NOMO-1 (cell line): ENCODE measurements around the gene SYS1.

ENCODE experiments used
- DNase-seq, 2 experiments: peaks; one replicate each; lab custom pipeline; 2025; ENCODE audit not compliant: unreplicated experiment in 2 of 2; lab: John Stamatoyannopoulos, UW

SYS1 gene

DNA sequence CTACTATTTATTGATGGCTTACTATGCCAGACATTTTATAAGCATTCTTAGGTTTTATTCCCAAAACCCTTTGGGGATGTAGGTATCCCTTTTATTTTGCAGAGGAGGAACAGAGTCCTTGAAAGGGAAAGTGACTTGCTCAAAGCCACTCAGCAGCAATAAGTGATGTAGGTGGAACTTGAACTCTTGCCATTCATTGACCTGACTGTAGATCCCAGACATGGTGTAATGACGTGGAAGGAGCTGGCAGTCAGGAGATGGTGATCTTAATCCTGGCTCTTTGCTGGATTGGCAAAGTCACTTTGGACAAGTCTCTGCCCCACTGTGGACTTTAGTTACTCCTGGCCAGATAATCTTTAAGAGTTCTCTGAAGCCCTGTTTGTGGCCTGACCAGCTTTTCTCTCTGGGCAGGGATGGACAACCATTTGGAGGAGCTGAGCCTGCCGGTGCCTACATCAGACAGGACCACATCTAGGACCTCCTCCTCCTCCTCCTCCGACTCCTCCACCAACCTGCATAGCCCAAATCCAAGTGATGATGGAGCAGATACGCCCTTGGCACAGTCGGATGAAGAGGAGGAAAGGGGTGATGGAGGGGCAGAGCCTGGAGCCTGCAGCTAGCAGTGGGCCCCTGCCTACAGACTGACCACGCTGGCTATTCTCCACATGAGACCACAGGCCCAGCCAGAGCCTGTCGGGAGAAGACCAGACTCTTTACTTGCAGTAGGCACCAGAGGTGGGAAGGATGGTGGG lies 46.7 kb downstream of the SYS1 start:
- DNase-seq, result no peak

DNA sequence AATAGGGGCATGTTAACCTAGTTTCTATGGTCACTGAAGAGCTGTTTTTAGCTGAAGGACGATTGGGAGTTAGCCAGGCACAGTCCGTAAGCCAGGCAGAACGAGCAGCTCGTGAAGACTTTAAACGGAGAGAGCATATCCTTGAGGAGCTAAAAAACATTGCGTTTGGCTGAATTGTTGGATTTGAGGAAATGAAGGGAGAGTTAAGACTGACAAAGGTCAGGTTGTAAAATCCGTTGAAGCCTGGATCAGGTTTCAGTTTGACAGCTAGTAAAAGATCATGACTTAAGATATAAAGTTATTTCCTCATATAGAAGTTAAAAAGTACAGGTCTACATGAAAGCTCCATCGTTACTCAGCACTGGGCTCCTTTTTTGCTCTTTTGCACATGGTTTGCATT lies 47.9 kb downstream of the SYS1 start:
- no peak for DNase-seq

DNA sequence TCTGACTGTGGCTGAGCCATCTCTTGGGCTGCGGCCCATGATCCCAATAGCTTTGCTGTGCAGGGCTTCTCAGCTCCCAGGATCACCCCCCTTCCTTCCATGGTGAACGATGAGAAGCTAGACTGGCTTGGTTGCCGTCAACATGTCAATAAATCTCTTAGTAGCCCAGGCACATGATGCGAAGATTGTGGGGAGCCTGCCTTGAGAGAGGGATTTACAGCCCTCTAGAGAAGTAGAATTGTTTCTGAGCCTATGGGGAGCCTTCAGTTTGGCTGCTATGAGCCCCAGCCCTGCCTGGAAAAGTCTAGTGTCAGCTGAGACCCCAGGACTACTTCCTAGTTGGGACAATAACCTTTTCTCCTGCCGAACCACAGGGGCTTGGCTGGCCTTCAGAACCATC lies 49.7 kb downstream of the SYS1 start:
- no peak for DNase-seq

DNA sequence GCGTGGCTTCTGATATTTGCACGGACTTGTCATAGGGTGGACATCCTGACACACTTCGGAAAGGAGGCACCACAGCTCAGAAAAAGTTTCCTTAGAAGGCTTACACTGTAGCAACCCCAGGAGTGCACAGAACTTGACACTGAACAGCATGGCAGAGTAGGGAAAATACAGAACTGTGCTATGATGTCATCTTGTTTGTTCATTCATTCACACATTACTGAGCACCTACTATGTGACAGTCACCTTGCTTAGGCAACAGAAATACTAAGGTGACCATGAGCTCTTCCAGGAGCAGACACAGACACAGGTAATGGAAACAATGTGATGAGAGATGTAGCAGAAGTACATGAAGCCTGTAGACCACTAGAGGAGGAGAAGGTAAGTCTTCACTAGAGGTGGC lies 50.5 kb downstream of the SYS1 start:
- DNase-seq, result no peak

DNA sequence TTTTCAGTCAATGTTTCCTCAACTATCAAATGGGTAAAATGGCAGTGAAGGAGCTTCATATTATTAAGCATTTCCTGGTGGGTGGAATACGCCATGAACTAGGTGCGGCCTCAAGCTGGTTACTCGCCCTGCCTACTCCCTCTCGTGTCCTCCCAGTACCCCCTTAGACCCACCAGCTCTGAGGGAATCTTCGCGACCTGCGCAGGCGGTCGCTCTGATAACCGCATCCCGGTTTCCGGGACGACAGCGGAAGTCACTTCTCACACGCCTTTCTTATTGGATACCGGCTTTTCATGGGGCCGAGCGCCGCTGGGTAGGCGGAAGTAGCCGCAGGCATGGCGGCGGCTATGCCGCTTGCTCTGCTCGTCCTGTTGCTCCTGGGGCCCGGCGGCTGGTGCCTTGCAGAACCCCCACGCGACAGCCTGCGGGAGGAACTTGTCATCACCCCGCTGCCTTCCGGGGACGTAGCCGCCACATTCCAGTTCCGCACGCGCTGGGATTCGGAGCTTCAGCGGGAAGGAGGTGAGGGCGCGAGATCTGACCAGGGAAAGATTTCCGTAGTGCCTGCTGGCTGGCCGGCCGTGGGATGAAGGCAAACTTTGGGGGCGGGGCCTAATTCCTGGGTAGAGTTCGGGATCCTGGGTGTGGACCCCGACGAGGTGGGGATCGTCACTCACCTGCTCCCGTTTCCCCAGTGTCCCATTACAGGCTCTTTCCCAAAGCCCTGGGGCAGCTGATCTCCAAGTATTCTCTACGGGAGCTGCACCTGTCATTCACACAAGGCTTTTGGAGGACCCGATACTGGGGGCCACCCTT lies 53.1 kb downstream of the SYS1 start, which contains the start of gene PIGT:
PIGT (plus strand) TSS at position 320 of the 816 bp plus-strand sequence; CDS start at position 336, 16 bp downstream.
- peak; percentile 86 to 90 for DNase-seq

DNA sequence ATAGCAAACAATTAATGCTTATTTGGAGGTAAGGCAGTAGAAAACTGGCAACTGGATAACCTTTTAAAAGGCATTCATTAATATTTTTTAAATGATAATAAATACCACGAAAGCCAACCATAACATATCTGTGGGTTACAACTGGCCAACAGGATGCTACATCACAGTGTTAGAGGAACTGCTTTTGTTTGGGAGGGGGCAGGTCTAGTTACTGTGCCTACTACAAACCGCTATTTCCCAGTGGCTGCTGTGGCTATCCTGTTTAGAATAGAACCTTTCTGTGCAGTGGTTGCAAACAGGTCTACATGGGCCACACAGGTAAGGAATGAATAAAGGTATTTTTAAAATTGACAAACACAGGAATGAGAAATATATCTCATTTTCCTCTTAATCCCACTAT lies 54.0 kb downstream of the SYS1 start:
- DNase-seq, result peak in 1 of 2 experiments; percentile 12
